GM21528 (cell line): ENCODE measurements around the gene STEAP4.

Experiments used
- ATAC-seq: cut with Tn5 transposase; IDR thresholded peaks from one replicate; pipeline ENCODE4 v1.9.1; 2021; ENCODE audit warnings: mild to moderate bottlenecking, moderate library complexity; ENCODE audit not compliant: unreplicated experiment, low FRiP score

The STEAP4 gene

DNA sequence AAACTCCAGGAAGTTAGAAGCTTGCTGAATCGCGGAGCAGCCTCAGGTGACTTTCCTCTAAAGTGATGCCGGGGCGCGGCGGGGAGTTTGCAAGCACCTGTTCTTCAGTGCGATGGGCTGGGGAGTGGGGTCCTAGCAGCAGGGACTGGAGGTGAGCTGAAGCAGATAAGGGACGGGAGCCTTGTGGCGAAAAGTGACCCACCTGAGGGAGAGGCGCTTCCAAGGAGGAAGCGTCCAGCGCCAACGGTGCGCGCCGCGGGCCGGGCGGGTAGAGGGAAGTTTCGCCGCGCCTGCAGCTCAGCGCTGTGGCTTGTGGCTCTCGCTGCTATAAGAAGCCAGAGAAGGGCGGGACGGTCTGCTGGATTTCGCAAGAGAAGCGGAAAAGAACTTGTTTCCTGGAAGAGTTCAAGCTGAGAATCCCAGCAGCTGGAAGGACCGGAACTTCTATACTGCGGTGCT lies at the start of gene STEAP4:
Gene STEAP4, minus strand, starts transcription at position 305 of the 459 bp plus-strand sequence. CDS start 22,625 bp downstream, outside the sequence.
- no peak for ATAC-seq

DNA sequence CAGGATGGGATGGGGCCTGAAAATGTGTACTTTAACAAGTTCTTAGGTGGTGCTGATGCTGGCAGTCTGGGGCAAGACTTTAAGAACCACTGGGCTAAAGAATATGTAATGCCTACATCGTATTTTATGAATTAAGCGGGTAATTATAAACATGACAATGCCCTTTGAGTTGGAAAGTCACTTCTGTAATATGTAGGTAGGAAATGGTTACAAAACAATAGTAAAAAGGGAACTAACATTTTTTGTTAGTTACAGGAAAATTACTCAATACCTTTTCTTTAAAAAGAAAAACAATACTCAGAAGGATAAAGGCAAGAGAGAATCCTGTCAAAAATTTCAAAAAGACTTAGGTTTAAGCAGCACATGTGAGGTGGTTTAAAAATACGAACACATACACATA lies 48.3 kb upstream of the STEAP4 start:
- no peak for ATAC-seq

DNA sequence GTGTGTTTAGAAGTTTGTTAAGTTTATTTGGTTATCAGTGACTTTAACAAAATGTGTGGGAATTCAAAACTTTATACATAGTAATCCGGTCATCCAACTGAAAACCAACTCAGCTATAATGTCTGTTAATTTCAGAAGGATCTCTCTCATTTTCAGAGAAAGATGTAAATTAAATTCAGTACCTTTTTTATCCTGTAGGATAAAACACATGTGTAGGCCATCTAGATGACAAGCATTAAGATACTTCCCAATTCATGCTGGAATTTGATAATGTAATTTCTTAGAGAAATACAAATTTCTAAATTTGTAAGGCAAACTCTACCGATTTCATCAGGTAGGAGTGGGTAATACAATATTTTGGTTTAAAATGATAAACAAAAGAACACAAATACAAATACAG lies 43.4 kb upstream of the STEAP4 start:
- ATAC-seq = no peak

DNA sequence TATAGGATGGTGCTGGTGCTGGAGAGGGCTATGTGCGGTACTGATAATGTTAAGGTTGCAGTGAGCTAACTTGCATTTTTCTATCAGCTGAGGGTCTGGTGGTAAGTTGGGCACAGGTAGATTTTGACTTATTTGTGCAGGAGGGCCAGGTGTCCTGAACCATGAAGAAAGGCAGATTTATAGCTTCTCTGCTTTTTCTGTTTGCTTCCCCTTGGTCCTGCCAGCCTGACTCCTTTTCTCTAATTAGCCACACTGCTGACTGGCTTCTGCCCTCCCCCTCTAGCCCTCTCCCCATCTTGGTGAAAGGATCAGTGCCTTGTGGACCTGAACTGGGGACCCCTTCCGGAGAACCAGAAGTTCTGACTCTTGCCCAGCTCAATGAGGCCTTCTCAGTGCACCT lies 40.8 kb upstream of the STEAP4 start:
- no peak for ATAC-seq

DNA sequence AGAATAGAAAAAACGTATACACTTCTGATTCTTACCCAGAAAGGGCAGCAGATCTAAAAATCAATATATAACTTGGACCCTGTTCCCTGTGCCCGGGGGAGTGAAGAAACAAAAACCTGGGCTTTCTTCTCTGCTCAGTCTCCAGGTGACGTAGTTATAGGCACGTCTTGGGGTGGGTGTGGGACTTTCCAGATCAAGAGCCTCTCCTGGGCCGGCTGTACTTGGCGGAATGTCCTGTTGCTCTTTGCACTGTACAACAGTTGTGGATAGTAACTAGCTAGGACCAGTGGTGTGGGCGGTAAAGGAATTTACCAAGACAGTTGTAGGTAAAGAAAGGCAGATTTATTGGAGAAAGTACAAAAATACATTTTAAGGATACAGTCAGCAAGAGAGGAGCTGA lies 40.4 kb upstream of the STEAP4 start:
- ATAC-seq = no peak

DNA sequence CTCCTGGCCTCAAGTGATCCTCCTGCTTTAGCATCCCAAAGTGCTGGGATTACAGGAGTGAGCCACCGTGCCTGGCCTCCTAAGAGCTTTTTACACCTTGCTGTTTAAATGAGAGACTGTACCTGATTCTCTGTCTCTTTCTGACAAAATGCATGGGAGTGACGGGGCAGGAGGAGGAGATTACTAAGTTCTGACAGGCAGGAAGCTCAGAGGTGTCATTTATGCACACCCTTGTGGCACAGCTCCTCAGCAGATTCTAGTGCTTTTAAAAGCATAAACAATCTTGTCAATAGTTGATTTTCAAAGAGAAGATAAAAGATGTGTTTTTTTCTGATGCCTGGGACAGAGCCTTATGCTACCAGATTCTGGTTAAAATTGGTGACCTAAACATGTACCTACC lies 39.7 kb upstream of the STEAP4 start:
- ATAC-seq = no peak

DNA sequence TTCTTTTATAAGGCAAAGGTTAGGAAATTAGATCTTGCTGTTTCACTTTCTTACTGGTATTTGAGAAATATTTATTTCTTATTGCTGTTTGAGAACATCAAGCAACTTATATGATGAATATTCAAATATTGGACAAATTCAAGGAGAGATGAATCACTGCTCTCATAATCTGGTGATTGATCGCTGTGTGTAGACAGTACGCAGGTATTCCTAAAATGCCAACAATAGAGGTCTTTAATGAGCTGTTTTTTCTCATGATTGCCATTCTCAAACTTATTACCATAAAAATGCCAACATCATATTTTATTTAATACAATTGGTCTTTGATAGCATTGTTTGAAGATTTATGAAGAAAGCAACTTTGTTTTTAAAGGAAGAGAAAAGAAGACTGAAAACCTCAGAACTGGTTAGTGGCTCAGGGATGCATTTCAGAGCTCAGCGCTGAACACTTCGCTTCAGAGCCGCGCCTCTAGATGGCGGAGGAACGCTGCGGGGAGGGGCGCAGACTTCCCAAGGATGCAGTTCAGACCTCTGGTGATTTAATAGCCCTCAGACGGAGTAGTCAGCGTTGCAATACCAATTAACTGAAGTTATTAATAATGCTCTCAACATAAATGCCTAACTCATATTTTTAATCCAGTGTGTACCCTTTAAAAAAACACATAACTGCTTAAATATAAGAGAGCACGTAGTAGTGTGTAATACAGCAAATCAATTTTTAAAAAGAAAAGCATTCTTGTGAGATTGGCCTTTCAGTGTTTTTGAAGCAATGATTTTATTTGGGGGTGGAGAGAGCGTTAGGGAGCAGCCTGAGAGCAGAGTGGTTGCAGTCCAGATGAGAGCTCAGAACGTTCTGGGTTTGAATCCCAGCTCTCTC lies 38.5 kb upstream of the STEAP4 start:
- no peak for ATAC-seq

DNA sequence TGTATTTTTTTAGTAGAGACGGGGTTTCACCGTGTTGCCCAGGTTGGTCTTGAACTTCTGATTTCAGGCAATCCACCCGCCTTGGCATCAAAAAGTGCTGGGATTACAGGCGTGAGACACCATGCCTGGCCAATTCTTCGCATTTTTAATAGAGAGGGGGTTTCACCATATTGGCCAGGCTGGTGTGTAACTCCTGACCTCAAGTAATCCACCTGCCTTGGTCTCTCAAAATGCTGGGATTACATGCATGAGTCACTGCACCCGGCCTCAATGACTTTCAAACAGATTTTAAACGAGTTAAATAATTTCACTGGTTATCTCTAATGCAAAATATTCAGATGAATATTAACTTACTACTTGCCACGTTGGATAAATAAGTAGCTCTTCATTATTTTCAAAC lies 37.6 kb upstream of the STEAP4 start:
- ATAC-seq = no peak

DNA sequence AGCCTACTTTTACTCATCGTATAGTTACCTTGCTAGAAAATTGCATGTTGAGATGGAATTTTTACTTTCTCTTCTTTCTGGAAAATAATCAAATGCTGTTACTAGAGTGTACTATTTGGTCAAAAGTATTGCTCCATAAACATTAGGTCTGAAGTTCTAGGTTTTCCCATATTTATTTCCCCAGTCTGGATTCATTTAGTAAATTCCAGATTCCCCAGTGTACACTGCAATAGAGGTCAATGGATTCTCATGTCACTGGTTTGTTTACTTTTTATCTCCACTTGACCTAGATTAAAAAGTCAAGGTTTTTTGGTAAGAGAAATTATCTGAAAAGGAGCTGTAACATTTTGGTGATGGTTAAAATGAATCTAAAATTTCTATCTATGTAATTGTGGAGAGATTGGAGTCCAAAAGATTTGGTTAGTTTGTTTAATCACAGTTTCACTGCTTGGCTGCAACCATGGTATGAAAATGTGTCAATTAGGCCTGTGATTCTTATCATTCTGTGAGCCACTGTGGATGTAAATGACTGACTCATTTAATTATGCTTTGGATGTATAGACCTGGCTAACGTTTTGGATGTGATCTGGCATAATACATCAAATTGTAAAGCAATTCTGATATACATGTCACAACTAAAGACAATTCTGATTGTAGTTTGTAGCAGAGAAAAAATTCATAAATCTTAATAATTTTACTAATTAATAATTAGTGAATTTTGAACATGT lies 32.7 kb upstream of the STEAP4 start:
- ATAC-seq = no peak

DNA sequence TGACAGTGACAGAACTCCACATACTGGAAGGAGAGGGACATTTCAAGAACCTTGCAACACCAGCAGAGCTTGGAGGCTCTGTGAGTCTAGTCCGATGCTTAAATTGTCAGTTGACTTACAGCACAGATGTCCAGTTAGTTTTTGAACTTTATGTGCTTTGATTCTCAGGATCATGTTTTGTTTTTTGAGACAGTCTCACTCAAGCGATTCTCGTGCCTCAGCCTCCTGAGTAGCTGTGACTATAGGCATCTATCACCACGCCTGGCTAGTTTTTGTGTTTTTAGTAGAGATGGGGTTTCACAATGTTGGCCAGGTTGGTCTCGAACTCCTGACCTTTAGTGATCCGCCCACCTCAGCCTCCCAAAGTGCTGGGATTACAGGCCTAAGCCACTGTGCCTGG lies 31.8 kb upstream of the STEAP4 start:
- ATAC-seq = no peak

DNA sequence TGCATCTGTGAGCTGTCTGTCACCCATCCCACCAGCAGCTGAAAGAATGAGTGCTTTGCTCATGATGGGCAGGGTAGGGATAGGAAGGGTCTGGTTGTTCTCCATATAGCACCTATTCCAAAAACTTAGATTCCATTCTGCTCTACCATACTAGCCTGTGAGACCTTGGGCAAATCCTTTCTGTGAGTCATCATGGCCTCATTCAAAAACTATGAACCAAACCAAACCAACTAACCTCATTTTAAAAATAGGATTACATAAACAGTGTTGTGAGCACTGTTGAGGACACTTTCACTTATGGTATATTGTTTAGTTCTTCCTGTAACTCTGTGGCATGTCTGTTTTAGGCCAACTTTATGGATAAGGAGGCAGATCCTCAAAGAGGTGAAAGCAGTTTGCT lies 30.9 kb upstream of the STEAP4 start:
- no peak for ATAC-seq

DNA sequence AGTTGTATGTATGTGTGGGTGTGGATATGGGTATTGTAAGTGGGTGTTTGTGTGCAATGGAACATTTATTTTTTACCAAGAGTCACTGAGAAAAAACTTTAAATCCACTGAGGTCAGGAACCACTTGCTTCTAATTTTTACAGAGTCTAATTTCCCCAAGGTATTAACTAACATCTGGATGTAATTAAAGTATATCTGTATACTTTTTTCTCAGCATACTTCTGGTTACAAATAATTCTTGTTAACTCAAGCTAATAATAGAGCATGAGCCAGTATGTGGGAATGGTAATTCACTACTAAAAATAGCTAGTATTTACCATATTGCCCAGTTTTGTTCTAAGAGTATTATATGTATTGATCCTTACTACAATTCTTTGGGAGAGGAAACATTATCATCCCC lies 24.6 kb upstream of the STEAP4 start:
- ATAC-seq = no peak

DNA sequence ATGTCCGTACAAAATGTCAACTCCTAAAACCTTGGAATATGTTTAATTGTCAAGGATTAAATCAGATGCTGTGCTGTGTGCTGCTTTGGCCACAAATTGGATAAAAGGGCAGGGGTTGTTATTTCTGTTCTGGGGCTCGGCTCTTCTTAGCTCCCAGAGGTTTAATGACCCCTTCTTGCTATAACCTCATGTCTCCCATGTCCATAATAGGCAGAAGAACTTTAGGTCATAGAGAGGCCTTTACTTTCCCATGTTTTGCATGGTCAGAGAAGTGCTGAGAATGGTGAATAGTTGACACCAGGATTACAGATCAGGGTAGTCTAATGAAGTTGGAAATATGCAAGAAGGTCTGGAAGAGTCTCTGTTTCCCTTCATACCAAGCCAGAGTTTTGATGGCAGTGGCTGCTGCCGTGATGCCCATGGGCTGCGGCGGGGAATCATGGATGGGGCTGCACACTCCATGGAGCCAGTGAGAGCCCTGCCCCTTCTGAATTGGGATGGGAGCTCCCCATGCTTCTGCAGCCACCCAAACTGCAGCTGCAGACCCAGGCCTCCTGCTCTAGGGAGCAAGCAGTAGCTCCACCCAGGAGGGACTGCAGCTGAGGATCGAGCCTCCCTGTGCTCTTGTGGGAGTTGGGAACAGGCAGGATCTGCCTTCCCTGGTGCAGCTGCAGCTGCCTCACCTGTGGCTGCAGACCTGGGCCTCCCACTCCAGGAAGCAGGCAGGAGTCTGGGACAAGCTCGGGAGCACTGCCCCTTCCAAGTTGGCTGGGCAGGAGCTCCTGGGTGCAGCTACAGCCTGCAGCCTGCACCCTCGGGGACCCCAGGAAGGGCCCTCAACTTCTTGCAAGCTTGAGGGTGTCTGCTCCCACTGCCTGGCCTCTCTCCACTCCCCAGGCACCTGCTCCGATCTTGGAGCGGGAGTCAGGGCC lies 23.1 kb upstream of the STEAP4 start:
- no peak for ATAC-seq

DNA sequence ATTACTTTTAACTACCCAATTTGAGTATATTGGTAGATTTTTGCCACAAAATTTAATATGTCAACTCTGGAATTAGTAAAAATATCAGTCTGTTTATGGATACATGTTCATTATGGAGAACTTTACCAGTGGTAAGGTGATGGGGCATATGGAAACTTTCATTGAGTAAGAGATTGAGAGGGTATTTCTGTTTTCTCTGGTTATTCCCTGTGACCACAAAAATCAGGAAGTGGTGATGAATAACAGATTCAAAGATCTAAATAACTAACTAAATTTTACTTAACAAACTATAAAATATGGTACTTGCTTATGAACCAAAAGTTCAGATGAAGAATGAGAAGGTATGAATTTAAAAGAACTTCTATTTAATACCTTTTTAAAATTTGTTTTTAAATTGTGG lies 22.1 kb upstream of the STEAP4 start:
- ATAC-seq = no peak

DNA sequence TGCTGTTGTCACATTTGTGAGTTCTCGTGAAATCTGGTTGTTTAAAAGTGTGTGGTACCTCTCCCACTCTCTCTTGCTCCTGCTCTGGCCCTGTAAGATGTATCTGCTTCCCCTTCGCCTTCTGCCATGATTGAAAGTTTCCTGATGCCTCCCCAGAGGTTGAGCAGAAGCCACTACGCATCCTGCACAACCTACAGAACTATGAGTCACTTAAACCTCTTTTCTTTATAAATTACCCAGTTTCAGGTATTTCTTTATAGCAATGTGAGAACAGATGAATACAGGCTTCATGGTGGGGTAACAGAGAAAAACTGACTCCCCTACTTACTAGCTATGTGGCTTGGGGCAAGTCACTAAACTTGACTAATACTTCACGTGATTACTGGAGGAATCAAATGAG lies 18.0 kb upstream of the STEAP4 start:
- ATAC-seq = no peak

DNA sequence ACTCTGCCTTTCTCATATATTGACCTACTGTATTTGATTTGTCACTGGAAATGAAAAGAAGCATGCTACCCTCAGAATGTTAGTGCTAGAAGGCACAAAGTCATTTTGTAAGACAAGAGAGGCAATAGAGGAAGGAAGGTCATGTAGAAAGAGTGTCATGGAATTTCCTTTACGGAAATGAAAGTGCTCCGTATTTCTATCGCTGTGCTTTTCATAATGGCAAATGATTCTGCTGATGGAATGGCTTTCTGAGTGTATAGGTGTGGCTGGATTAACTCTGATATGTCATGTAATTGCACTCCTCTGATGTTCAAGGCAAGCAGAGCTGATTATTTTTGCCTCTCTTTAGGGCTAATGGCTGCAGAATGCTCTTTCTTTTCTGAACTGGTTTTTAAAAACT lies 15.5 kb upstream of the STEAP4 start:
- ATAC-seq = no peak

DNA sequence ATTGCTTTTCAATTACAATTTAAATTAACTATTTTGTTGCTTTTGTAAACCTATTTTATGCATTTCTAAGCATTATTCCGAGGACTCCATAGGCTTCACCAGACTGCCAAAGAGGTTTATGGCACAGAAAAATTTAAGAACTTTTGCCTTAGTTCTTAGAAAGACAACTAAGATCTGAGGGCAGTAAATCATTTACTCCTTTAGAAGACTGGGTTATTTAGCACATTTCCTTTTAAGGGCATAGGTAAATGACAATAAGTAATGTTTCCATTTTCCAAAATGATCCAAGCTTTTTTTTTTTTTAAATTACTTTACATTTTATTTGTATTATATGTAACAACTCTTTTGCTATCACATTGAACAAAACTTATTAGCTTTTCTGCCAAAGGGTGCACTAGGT lies 15.0 kb upstream of the STEAP4 start:
- ATAC-seq = no peak

DNA sequence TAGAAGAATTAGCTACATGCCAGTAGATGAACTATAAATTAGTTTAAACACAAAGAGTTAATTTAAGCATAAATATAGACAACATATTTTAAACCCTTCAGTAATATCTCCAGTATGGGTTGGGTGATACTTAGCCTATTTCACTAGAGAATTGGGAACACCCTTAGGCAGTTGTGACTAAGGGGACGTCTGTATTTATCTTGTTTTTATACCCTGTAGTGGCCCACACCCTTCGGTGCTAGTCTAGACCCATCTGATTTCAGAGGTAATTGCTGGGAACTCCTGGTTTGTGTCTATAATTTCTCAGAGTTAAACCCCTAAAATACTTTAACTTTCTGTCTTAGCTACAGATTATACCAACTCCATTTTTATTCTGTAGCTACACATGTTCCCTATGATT lies 11.5 kb upstream of the STEAP4 start:
- ATAC-seq = no peak

DNA sequence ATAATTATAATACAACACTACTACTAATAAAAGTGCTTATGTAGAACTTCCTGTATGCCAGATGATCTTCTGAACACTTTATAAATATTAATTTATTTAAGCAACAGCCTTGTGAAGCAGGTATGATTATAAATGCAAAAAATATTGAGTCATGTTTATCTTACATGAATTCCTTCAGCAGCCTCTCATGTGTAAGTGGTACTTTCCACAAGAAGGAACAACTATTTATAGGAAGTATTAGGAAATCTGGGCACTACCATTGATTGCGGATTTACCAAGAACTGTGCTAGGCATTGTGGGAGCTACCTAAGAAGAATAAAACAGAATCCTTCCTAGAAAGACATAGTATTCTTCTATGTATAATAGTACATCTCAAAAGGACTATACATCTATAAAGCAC lies 10.7 kb upstream of the STEAP4 start:
- ATAC-seq = no peak

DNA sequence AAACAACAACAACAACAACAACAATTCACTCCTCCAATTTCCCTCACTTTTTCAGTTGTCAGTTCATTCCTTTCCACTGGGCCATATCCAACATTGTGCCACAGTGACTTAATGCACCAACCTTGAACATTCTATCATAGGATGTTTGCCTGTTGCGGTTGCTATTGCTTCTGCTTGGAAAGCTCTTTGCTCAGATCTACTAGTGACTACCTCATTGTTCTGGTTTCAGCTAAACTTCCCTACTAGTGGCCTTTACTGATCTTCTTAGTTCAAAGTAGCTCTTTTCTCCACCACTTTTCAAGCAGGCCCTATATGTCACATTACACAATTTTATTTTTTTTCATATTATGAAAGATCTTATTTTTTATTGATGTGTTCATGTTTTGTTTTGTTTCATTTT lies 9.8 kb upstream of the STEAP4 start:
- ATAC-seq = no peak

DNA sequence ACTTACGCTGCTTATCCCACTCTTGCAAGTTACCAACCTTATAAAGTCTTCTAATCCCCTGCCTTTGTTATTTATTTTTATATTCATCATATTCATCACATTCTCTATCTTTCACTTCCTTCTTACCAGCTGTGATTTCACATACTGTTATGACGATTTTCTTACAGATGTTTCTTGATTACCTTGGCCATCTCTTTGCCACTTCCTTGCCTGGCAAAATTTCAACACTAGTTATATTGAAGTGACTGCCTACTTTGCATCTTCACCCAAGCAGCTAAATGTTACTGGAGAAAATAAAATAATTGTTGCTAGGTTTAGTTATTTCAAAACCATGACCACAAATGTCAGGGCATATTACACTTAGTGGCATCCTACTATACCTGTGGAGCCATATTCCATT lies 8.8 kb upstream of the STEAP4 start:
- no peak for ATAC-seq
